Stimulated activated naive CD8-positive, alpha-beta T cell treated with anti-CD3 and anti-CD28 coated beads, Interleukin-15, amount 100 ng/mL, for 72 hours (primary cell): ENCODE results near the gene EDN3.

ENCODE experiments used
- ATAC-seq: fragments of 150-1000 bp; cut with Tn5 transposase; 2 replicates; pipeline ENCODE4 v1.10.0; 2021; ENCODE audit warnings: mild to moderate bottlenecking, moderate library complexity
- DNase-seq, 2 donors: peaks; one replicate each; pipeline ENCODE4 v3.0.0; 2021 to 2022
- H3K27ac Mint-ChIP-seq, 2 donors: one replicate each; pipeline ENCODE4 v1.8.0; 2022; ENCODE audit warnings: mild to moderate bottlenecking in 2 of 2, mixed read lengths in 2 of 2, moderate library complexity in 2 of 2
- H3K27me3 Mint-ChIP-seq: one replicate; pipeline ENCODE4 v1.8.0; 2022; ENCODE audit warnings: mixed read lengths
- H3K4me1 Mint-ChIP-seq: one replicate; pipeline ENCODE4 v1.8.0; 2022; ENCODE audit warnings: mild to moderate bottlenecking, mixed read lengths
- H3K4me3 Mint-ChIP-seq, 2 donors: one replicate each; pipeline ENCODE4 v1.8.0; 2022; ENCODE audit warnings: mild to moderate bottlenecking in 2 of 2, mixed read lengths in 2 of 2, moderate library complexity in 1 of 2
- H3K9me3 Mint-ChIP-seq, 2 donors: one replicate each; pipeline ENCODE4 v1.8.0; 2022; ENCODE audit warnings: mixed read lengths in 2 of 2

The EDN3 gene

GRCh38 chr20:59361411-59361810, 61.0 kb downstream of the EDN3 start:
- H3K27ac Mint-ChIP-seq: no peak overlapping the region
- peaks cover 9% of the 10 kb centered on the region for H3K27me3 Mint-ChIP-seq
- H3K4me1 Mint-ChIP-seq: no peaks in the 10 kb centered on the region
- no peak for DNase-seq
- no peaks in the 10 kb centered on the region for H3K9me3 Mint-ChIP-seq
- H3K4me3 Mint-ChIP-seq: no peak overlapping the region
- ATAC-seq: no peak

- Mint-ChIP-seq H3K9me3 (no peaks in the 10 kb centered on the region), H3K27me3 (peaks cover 9% of the 10 kb centered on the region), H3K27ac (no peak overlapping the region), H3K4me3 (no peak overlapping the region), H3K4me1 (no peaks in the 10 kb centered on the region)
- no peak for ATAC-seq
- DNase-seq: no peak
These were observed 62.7 kb downstream of the EDN3 start for GRCh38 chr20:59363101-59363500.

GRCh38 chr20:59364611-59365010, 64.2 kb downstream of the EDN3 start:
- Mint-ChIP-seq H3K4me3 (no peak overlapping the region), H3K4me1 (no peaks in the 10 kb centered on the region), H3K9me3 (no peaks in the 10 kb centered on the region), H3K27me3 (peaks cover 9% of the 10 kb centered on the region), H3K27ac (no peak overlapping the region)
- DNase-seq (no peak), ATAC-seq (no peak)

GRCh38 chr20:59365611-59366285, 65.3 kb downstream of the EDN3 start:
- no peak for ATAC-seq
- peaks cover 7% of the 10 kb centered on the region for H3K27me3 Mint-ChIP-seq
- H3K9me3 Mint-ChIP-seq: no peaks in the 10 kb centered on the region
- no peaks in the 10 kb centered on the region for H3K4me1 Mint-ChIP-seq
- peak overlapping the region in 1 of 2 donors; percentile 74 for H3K27ac Mint-ChIP-seq
- no peak for DNase-seq
- no peak overlapping the region for H3K4me3 Mint-ChIP-seq

- Mint-ChIP-seq H3K9me3 (no peaks in the 10 kb centered on the region), H3K27me3 (peaks cover 21% of the 10 kb centered on the region), H3K4me1 (peaks cover under 1% of the 10 kb centered on the region), H3K27ac (no peak overlapping the region), H3K4me3 (no peak overlapping the region)
- ATAC-seq (no peak), DNase-seq (no peak)
These were observed 71.0 kb downstream of the EDN3 start for GRCh38 chr20:59371431-59371830.

- Mint-ChIP-seq H3K27me3 (peaks cover 21% of the 10 kb centered on the region), H3K9me3 (no peaks in the 10 kb centered on the region), H3K4me1 (peaks cover 10% of the 10 kb centered on the region), H3K27ac (no peak overlapping the region), H3K4me3 (no peak overlapping the region)
- ATAC-seq (no peak), DNase-seq (no peak)
These were observed 73.8 kb downstream of the EDN3 start for GRCh38 chr20:59374261-59374660.

- H3K27ac Mint-ChIP-seq: no peak overlapping the region
- DNase-seq: no peak
- no peaks in the 10 kb centered on the region for H3K9me3 Mint-ChIP-seq
- H3K4me3 Mint-ChIP-seq: no peak overlapping the region
- peaks cover 10% of the 10 kb centered on the region for H3K4me1 Mint-ChIP-seq
- H3K27me3 Mint-ChIP-seq: peaks cover 21% of the 10 kb centered on the region
- no peak for ATAC-seq
These were observed 75.1 kb downstream of the EDN3 start for GRCh38 chr20:59375541-59375940.
